Smooth muscle cell (in vitro differentiated cells): ENCODE results near the gene TRAPPC6A. TPM values are rescaled to one million over a fixed set of nuclear protein-coding genes. Genes with fewer than 3 reads are reported as not detected.

ENCODE experiments used
- DNase-seq: peaks from one replicate; lab custom pipeline; 2025; ENCODE audit not compliant: unreplicated experiment; lab: John Stamatoyannopoulos, UW
- H2AFZ ChIP-seq: fragments of 200-600 bp; sonication (generic); 2 replicates; pipeline ENCODE4 v1.6.0; 2016; ENCODE audit warnings: antibody characterized with exemption, low read depth, mild to moderate bottlenecking
- H3F3A ChIP-seq: fragments of 200-600 bp; sonication (generic); 2 replicates; pipeline ENCODE4 v1.6.0; 2017; ENCODE audit warnings: antibody characterized with exemption, low read depth
- H3K27ac ChIP-seq: fragments of 200-600 bp; sonication (generic); 2 replicates; pipeline ENCODE4 v1.5.1; 2016; ENCODE audit warnings: low read depth, mild to moderate bottlenecking
- H3K27me3 ChIP-seq: fragments of 200-600 bp; sonication (generic); 2 replicates; pipeline ENCODE4 v1.6.1; 2016; ENCODE audit warnings: low read depth, mild to moderate bottlenecking
- H3K36me3 ChIP-seq: fragments of 200-600 bp; sonication (generic); 2 replicates; pipeline ENCODE4 v1.5.1; 2016; ENCODE audit warnings: low read depth
- H3K4me1 ChIP-seq: fragments of 200-600 bp; sonication (generic); 2 replicates; pipeline ENCODE4 v1.5.1; 2016; ENCODE audit warnings: low read depth
- H3K4me2 ChIP-seq: fragments of 200-600 bp; sonication (generic); 2 replicates; pipeline ENCODE4 v1.6.0; 2016; ENCODE audit warnings: mild to moderate bottlenecking
- H3K4me3 ChIP-seq: fragments of 200-600 bp; sonication (generic); 2 replicates; pipeline ENCODE4 v1.5.1; 2016; ENCODE audit warnings: mild to moderate bottlenecking
- H3K79me2 ChIP-seq: fragments of 200-600 bp; sonication (generic); 2 replicates; pipeline ENCODE4 v1.6.0; 2016; ENCODE audit warnings: low read depth, mild to moderate bottlenecking
- H3K9ac ChIP-seq: fragments of 200-600 bp; sonication (generic); 2 replicates; pipeline ENCODE4 v1.6.0; 2016; ENCODE audit warnings: low read depth
- H3K9me3 ChIP-seq: fragments of 200-600 bp; sonication (generic); replicated peaks from 2 replicates; pipeline ENCODE4 v1.5.1; 2016; ENCODE audit warnings: low read depth
- H4K20me1 ChIP-seq: fragments of 200-600 bp; sonication (generic); 2 replicates; pipeline ENCODE4 v1.6.0; 2016; ENCODE audit warnings: low read depth
- CTCF ChIP-seq: fragments of 200-600 bp; sonication (generic); IDR thresholded peaks from 2 replicates; pipeline ENCODE4 v1.5.1; 2017; ENCODE audit warnings: borderline replicate concordance, mild to moderate bottlenecking, antibody characterized with exemption; ENCODE audit not compliant: insufficient read depth, poor library complexity, severe bottlenecking
- WGBS: methylation state at CpG from one replicate; pipeline ENCODE4 v1.1.7; 2016; ENCODE audit warnings: low lambda C conversion rate; 5-methylcytosine and 5-hydroxymethylcytosine counted together
- polyA plus RNA-seq: library from polyadenylated mRNA; unstranded; fragments of >200 nt; fragmentation: Nextera tagmentation; extraction: Ambion mirVana; gene quantifications from 2 replicates; pipeline ENCODE4 v1.2.1, GENCODE V29; 2016
- total RNA-seq: library from RNA; depleted of rRNA; stranded (reverse); fragments of >200 nt; gene quantifications from 2 replicates; pipeline ENCODE4 v1.2.3, GENCODE V29; 2014

Gene TRAPPC6A
- total and polyA plus RNA-seq, 2 experiments from 2014 or later = 10.2 to 32.2 TPM

DNA sequence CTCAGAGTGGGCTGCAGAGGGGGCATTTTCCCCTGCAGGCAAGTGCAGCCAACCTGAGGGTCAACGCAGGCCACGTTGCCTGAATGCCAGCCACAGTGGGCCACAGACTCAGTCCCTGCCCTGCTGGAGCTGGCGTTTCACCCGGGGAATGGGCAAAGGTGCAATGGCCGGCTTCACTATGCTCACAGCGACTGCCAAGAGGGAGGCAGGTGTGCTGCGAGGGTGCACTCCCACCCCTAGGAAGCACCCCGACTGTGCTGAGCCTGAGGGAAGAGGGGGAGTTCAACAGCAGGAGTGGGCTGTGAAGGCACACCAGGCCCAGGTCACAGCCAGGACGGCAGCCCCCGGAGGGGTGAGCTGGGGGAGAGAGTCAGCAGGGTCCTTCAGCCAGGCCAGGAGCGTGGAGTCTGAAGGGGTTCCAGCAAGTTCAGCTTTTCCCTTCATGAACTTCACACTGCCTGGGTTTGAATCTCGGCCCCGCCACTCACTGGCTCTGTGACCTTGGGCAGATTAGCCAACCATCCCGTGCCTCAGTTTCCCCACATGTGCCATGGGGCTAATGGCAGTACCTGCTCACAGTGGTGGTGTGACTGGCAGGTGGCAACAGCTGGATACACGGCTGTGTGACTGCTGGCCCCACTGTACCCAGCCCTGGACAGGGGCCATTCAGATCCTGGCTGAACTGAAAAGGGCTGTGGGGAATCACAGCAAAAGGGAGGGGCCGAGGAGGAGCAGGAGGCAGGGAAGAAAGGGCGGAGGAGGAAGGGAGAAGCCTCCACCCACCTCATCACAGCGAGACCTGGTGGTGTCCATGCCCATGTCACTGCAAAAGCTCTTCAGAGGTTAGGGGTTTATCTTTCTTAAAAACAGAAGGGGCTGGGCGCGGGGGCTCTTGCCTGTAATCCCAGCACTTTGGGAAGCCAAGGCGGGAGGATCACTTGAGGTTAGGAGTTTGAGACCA, 7.6 kb downstream of the TRAPPC6A start:
- H3K4me1 ChIP-seq = peaks cover 5% of the 10 kb centered on the region
- no peak overlapping the region for H2AFZ ChIP-seq
- no peaks in the 10 kb centered on the region for H3K9me3 ChIP-seq
- no peak overlapping the region for H3K9ac ChIP-seq
- no peak for DNase-seq
- H3K4me3 ChIP-seq = no peak overlapping the region
- H3K36me3 ChIP-seq = no peaks in the 10 kb centered on the region
- no peaks in the 10 kb centered on the region for H3K79me2 ChIP-seq
- no peak overlapping the region for H3K27ac ChIP-seq
- no peaks in the 10 kb centered on the region for H3K27me3 ChIP-seq
- peaks cover 6% of the 10 kb centered on the region for H4K20me1 ChIP-seq
- no peaks in the 10 kb centered on the region for H3F3A ChIP-seq
- WGBS = 92% methylated on average over 21 of the region's 21 CpGs
- no peak for TF ChIP-seq CTCF
- no peak overlapping the region for H3K4me2 ChIP-seq

DNA sequence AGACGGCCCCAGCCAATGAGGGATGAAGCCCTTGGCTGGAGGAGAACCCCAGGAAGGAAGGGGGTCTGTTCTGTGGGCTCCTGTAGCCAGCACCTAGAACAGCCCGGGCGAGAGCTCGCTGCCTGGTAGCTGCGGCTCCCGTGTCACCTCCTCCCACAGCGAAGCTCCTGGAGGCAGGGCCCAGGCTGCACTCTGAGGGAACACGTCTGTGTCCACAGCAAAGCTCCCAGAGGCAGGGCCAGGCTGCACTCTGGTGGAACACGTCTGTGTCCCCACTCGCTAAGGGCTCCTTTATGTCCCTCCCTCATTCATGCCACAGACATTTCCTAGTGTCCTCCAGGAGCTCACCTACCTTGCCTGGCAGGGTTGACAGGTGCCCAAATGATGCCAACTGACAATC, 8.4 kb downstream of the TRAPPC6A start:
- no peak overlapping the region for H2AFZ ChIP-seq
- H3K4me1 ChIP-seq = peaks cover 5% of the 10 kb centered on the region
- no peaks in the 10 kb centered on the region for H3K36me3 ChIP-seq
- 94% methylated on average over 10 of the region's 10 CpGs for WGBS
- DNase-seq = no peak
- no peak overlapping the region for H3K4me2 ChIP-seq
- TF ChIP-seq CTCF = no peak
- H3K4me3 ChIP-seq = no peak overlapping the region
- H3K27ac ChIP-seq = no peak overlapping the region
- no peak overlapping the region for H3K9ac ChIP-seq
- no peaks in the 10 kb centered on the region for H3K9me3 ChIP-seq
- no peaks in the 10 kb centered on the region for H3K79me2 ChIP-seq
- peaks cover 6% of the 10 kb centered on the region for H4K20me1 ChIP-seq
- no peaks in the 10 kb centered on the region for H3F3A ChIP-seq
- no peaks in the 10 kb centered on the region for H3K27me3 ChIP-seq

DNA sequence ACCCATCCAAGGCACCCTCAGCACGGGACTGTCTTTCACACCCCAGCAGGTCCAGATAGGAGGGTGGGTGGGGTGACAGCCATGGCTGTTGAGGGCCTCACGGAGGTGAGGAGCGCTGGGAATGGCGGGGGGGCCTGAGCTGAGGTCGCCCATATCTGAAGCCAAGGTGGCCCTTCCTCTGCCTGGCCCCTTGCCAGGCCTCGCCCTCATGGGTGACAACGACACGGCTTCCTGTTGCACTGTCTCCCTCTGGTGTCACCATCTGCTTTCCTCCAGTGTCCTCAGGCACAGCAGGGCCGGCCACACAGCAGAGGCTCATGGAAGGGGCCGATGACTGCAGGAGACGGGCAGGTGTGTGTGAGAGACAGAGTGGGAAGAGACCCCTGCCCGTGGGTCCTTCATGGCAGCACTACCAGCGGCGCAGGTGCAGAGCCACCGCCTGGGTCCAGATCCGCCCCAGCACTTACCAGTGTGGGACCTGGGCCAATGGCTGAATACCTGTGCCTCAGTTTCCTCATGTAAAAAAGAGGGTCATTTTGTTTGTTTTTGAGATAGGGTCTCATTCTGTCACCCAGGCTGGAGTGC, 9.2 kb downstream of the TRAPPC6A start:
- Histone ChIP-seq H3K79me2 (no peaks in the 10 kb centered on the region), H2AFZ (no peak overlapping the region), H3K27ac (no peak overlapping the region), H3F3A (no peaks in the 10 kb centered on the region), H3K9me3 (no peaks in the 10 kb centered on the region), H4K20me1 (no peaks in the 10 kb centered on the region), H3K4me2 (no peak overlapping the region), H3K9ac (no peak overlapping the region), H3K4me3 (no peak overlapping the region), H3K4me1 (peaks cover 5% of the 10 kb centered on the region), H3K36me3 (no peaks in the 10 kb centered on the region), H3K27me3 (no peaks in the 10 kb centered on the region)
- TF ChIP-seq CTCF = no peak
- WGBS = 96% methylated on average over 16 of the region's 16 CpGs
- DNase-seq = no peak
